ENCODE results near the gene PTPN11. TPM values are rescaled to one million over a fixed set of nuclear protein-coding genes. Genes with fewer than 3 reads are reported as not detected.

The PTPN11 gene
- total and polyA plus RNA-seq, 2 experiments from 2014 or later: 87.0 to 94.7 TPM

DNA sequence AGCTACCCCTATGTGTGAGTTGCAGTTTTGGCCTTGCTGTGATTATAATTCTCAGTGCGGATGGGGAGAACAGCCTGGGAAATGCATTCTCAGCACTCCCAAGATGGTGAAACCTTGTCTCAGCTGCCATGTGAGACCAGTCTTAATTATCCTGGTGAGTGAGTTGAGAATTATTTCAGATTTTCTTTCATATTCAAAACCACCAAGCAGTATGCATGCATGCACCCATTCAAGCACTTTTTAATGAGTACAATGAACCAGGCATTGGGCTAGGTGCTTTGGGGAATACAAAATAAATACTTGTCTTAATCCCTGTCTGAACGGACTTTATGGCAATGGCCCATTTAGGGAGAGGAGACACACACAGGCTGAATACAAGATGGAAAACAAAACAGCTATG is 94.7 kb downstream of the PTPN11 start:
- no peaks in the 10 kb centered on the region for H3K9me3 Mint-ChIP-seq

More for the DNA sequence above, 94.7 kb downstream of the PTPN11 start:
- Histone ChIP-seq H2AFZ (no peak overlapping the region), H3F3A (replicated peaks; ENCODE audit: low read depth) (no peaks in the 10 kb centered on the region), H3K27ac (ENCODE audit: low read depth) (no peak overlapping the region), H3K36me3 (ENCODE audit: insufficient read depth) (no peaks in the 10 kb centered on the region), H3K4me1 (ENCODE audit: insufficient read depth) (no peaks in the 10 kb centered on the region), H3K4me2 (no peak overlapping the region), H3K9me2 (ENCODE audit: insufficient read depth) (no peaks in the 10 kb centered on the region), H3K4me3 (no peak overlapping the region), H3K27me3 (ENCODE audit: insufficient read depth) (no peaks in the 10 kb centered on the region), H3K79me2 (replicated peaks; ENCODE audit: insufficient read depth) (no peaks in the 10 kb centered on the region), H4K20me1 (replicated peaks; ENCODE audit: insufficient read depth) (no peaks in the 10 kb centered on the region)
- Mint-ChIP-seq H3K36me3 (ENCODE audit: low read depth) (no peaks in the 10 kb centered on the region), H3K4me1 (no peaks in the 10 kb centered on the region), H3K27ac (no peak overlapping the region), H3K4me3 (no peak overlapping the region), H3K27me3 (ENCODE audit: insufficient read depth, low read depth, poor library complexity) (peaks cover 5% of the 10 kb centered on the region)
- TF ChIP-seq, protein P1, sequence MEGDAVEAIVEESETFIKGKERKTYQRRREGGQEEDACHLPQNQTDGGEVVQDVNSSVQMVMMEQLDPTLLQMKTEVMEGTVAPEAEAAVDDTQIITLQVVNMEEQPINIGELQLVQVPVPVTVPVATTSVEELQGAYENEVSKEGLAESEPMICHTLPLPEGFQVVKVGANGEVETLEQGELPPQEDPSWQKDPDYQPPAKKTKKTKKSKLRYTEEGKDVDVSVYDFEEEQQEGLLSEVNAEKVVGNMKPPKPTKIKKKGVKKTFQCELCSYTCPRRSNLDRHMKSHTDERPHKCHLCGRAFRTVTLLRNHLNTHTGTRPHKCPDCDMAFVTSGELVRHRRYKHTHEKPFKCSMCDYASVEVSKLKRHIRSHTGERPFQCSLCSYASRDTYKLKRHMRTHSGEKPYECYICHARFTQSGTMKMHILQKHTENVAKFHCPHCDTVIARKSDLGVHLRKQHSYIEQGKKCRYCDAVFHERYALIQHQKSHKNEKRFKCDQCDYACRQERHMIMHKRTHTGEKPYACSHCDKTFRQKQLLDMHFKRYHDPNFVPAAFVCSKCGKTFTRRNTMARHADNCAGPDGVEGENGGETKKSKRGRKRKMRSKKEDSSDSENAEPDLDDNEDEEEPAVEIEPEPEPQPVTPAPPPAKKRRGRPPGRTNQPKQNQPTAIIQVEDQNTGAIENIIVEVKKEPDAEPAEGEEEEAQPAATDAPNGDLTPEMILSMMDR (conservative IDR thresholded peaks at IDR 0.05; ENCODE audit: low read depth in 2 of 2): no peak
- TF ChIP-seq CREB1 (CRISPR knock-in tag; IDR thresholded peaks at IDR 0.05; ENCODE audit: low read depth) (no peak), ZNF114 (CRISPR knock-in tag; IDR thresholded peaks at IDR 0.05) (no peak), POLR2AphosphoS5 (IDR thresholded peaks at IDR 0.05; ENCODE audit: low read depth) (no peak), ZNF331 (CRISPR knock-in tag; IDR thresholded peaks at IDR 0.05; ENCODE audit: low read depth) (no peak), EZH2phosphoT487 (IDR thresholded peaks at IDR 0.05; ENCODE audit: unreplicated experiment) (no peak), STAT1 (IDR thresholded peaks at IDR 0.05; ENCODE audit: unreplicated experiment) (no peak), EZH2 (IDR thresholded peaks at IDR 0.05; ENCODE audit: low read depth, unreplicated experiment) (no peak), JUNB (IDR thresholded peaks at IDR 0.05; ENCODE audit: unreplicated experiment) (no peak), NANOG (IDR thresholded peaks at IDR 0.05; ENCODE audit: borderline replicate concordance) (no peak)
- TF ChIP-seq, protein P2, sequence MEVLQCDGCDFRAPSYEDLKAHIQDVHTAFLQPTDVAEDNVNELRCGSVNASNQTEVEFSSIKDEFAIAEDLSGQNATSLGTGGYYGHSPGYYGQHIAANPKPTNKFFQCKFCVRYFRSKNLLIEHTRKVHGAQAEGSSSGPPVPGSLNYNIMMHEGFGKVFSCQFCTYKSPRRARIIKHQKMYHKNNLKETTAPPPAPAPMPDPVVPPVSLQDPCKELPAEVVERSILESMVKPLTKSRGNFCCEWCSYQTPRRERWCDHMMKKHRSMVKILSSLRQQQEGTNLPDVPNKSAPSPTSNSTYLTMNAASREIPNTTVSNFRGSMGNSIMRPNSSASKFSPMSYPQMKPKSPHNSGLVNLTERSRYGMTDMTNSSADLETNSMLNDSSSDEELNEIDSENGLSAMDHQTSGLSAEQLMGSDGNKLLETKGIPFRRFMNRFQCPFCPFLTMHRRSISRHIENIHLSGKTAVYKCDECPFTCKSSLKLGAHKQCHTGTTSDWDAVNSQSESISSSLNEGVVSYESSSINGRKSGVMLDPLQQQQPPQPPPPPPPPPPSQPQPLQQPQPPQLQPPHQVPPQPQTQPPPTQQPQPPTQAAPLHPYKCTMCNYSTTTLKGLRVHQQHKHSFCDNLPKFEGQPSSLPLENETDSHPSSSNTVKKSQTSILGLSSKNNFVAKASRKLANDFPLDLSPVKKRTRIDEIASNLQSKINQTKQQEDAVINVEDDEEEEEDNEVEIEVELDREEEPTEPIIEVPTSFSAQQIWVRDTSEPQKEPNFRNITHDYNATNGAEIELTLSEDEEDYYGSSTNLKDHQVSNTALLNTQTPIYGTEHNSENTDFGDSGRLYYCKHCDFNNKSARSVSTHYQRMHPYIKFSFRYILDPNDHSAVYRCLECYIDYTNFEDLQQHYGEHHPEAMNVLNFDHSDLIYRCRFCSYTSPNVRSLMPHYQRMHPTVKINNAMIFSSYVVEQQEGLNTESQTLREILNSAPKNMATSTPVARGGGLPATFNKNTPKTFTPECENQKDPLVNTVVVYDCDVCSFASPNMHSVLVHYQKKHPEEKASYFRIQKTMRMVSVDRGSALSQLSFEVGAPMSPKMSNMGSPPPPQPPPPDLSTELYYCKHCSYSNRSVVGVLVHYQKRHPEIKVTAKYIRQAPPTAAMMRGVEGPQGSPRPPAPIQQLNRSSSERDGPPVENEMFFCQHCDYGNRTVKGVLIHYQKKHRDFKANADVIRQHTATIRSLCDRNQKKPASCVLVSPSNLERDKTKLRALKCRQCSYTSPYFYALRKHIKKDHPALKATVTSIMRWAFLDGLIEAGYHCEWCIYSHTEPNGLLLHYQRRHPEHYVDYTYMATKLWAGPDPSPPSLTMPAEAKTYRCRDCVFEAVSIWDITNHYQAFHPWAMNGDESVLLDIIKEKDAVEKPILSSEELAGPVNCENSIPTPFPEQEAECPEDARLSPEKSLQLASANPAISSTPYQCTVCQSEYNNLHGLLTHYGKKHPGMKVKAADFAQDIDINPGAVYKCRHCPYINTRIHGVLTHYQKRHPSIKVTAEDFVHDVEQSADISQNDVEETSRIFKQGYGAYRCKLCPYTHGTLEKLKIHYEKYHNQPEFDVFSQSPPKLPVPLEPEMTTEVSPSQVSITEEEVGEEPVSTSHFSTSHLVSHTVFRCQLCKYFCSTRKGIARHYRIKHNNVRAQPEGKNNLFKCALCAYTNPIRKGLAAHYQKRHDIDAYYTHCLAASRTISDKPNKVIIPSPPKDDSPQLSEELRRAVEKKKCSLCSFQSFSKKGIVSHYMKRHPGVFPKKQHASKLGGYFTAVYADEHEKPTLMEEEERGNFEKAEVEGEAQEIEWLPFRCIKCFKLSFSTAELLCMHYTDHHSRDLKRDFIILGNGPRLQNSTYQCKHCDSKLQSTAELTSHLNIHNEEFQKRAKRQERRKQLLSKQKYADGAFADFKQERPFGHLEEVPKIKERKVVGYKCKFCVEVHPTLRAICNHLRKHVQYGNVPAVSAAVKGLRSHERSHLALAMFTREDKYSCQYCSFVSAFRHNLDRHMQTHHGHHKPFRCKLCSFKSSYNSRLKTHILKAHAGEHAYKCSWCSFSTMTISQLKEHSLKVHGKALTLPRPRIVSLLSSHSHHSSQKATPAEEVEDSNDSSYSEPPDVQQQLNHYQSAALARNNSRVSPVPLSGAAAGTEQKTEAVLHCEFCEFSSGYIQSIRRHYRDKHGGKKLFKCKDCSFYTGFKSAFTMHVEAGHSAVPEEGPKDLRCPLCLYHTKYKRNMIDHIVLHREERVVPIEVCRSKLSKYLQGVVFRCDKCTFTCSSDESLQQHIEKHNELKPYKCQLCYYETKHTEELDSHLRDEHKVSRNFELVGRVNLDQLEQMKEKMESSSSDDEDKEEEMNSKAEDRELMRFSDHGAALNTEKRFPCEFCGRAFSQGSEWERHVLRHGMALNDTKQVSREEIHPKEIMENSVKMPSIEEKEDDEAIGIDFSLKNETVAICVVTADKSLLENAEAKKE (CRISPR knock-in tag; IDR thresholded peaks at IDR 0.05): no peak
- TF ChIP-seq, protein P3, sequence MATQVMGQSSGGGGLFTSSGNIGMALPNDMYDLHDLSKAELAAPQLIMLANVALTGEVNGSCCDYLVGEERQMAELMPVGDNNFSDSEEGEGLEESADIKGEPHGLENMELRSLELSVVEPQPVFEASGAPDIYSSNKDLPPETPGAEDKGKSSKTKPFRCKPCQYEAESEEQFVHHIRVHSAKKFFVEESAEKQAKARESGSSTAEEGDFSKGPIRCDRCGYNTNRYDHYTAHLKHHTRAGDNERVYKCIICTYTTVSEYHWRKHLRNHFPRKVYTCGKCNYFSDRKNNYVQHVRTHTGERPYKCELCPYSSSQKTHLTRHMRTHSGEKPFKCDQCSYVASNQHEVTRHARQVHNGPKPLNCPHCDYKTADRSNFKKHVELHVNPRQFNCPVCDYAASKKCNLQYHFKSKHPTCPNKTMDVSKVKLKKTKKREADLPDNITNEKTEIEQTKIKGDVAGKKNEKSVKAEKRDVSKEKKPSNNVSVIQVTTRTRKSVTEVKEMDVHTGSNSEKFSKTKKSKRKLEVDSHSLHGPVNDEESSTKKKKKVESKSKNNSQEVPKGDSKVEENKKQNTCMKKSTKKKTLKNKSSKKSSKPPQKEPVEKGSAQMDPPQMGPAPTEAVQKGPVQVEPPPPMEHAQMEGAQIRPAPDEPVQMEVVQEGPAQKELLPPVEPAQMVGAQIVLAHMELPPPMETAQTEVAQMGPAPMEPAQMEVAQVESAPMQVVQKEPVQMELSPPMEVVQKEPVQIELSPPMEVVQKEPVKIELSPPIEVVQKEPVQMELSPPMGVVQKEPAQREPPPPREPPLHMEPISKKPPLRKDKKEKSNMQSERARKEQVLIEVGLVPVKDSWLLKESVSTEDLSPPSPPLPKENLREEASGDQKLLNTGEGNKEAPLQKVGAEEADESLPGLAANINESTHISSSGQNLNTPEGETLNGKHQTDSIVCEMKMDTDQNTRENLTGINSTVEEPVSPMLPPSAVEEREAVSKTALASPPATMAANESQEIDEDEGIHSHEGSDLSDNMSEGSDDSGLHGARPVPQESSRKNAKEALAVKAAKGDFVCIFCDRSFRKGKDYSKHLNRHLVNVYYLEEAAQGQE (IDR thresholded peaks at IDR 0.05; ENCODE audit: unreplicated experiment): no peak
- TF ChIP-seq, protein P4, sequence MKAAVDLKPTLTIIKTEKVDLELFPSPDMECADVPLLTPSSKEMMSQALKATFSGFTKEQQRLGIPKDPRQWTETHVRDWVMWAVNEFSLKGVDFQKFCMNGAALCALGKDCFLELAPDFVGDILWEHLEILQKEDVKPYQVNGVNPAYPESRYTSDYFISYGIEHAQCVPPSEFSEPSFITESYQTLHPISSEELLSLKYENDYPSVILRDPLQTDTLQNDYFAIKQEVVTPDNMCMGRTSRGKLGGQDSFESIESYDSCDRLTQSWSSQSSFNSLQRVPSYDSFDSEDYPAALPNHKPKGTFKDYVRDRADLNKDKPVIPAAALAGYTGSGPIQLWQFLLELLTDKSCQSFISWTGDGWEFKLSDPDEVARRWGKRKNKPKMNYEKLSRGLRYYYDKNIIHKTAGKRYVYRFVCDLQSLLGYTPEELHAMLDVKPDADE (IDR thresholded peaks at IDR 0.05): no peak
- DNase-seq (ENCODE audit: low spot score) (no peak), ATAC-seq (no peak)
